Psoas muscle (tissue), 8 donors: Measurements from ENCODE around the gene GAD2. TPM values are rescaled to one million over a fixed set of nuclear protein-coding genes. Genes with fewer than 3 reads are reported as not detected.

Source experiments
- ATAC-seq, 4 donors: fragments of 200-7000 bp; cut with Tn5 transposase; one replicate each; pipeline ENCODE4 v1.9.1; 2020; ENCODE audit warnings: moderate library complexity in 3 of 4, mild to moderate bottlenecking in 2 of 4
- DNase-seq, 2 donors: peaks; one replicate each; pipeline ENCODE4 v3.0.0-alpha.2; 2020
- H3K27ac ChIP-seq: fragments of 200-600 bp; one replicate; pipeline ENCODE4 v1.8.0; 2022
- H3K27me3 ChIP-seq, 3 donors: fragments of 200-600 bp in 1 of 3; one replicate each; pipeline versions ENCODE4 v1.6.1 to v1.8.0; 2013 to 2022; ENCODE audit warnings: low read length in 2 of 3, mild to moderate bottlenecking in 2 of 3, moderate library complexity in 1 of 3; ENCODE audit not compliant: insufficient read depth in 3 of 3
- H3K36me3 ChIP-seq, 2 donors: fragments of 200-600 bp in 1 of 2; one replicate each; pipeline versions ENCODE4 v1.6.1 to v1.8.0; 2013 to 2022; ENCODE audit warnings: low read depth in 1 of 2, mild to moderate bottlenecking in 1 of 2, moderate library complexity in 1 of 2; ENCODE audit not compliant: insufficient read depth in 1 of 2
- H3K4me1 ChIP-seq: fragments of 200-600 bp; one replicate; pipeline ENCODE4 v1.8.0; 2022
- H3K4me3 ChIP-seq: fragments of 200-600 bp; one replicate; pipeline ENCODE4 v1.8.0; 2022; ENCODE audit warnings: mild to moderate bottlenecking
- H3K9me3 ChIP-seq: fragments of 200-600 bp; one replicate; pipeline ENCODE4 v1.8.0; 2022
- WGBS, 3 donors: extraction: QIAGEN DNeasy Blood & Tissue Kit; methylation state at CpG; one replicate each; pipeline versions ENCODE4 v1.1.6 to v1.1.7; 2013; 5-methylcytosine and 5-hydroxymethylcytosine counted together
- intact Hi-C, 2 donors: fragments of 100-400 bp; cut with DNase I; formaldehyde crosslinking; loops; one replicate each; pipeline versions ENCODE4 v1.11.0 to v1.14.2; 2022
- polyA plus RNA-seq, 3 donors: library from polyadenylated mRNA; stranded (reverse); fragments of 200-250 nt; gene quantifications; one replicate each; pipeline ENCODE4 v1.2.3, GENCODE V29; 2013
- total RNA-seq, 4 donors: library from RNA; stranded (reverse); fragmentation: NEBNext Ultra II Directional in 2 of 4; extraction: Animal tissue kit (Norgen Biotek cat#: 25700) in 2 of 4; gene quantifications; one replicate each; pipeline versions ENCODE4 v1.2.1 to v1.2.4, GENCODE V29; 2021 to 2023
- TF ChIP-seq, protein P1 (sequence below): fragments of 200-600 bp; IDR thresholded peaks from one replicate; pipeline ENCODE4 v1.8.0; 2022; ENCODE audit warnings: antibody characterized with exemption
- donor health status: healthy with polysubstance abuse.
- donor health status: DM: no; HTN: no; CAD: no; lungs with moderate emphysema.
- donor health status: Bipolar disorder and iron deficiency.
- donor health status: healthy.
- donor health status: DM: yes; HTN: yes; CAD: no.
- donor health status: DM: no; HTN: no; CAD: no.
- donor health status: DM: no; HTN: no; CAD: no.
- donor health status: DM: yes; HTN: yes; CAD: no.

Gene GAD2
- total and polyA plus RNA-seq, 7 donors, result 0.01 TPM; not detected in 6

- ATAC-seq, result no peak
- intact Hi-C loops, result no loop called here
- H3K27me3 ChIP-seq, result peaks cover 0 to 2% (median 0%) of the 10 kb centered on the region in 3 donors
- no peak overlapping the region for H3K4me3 ChIP-seq
- H3K36me3 ChIP-seq, result no peaks in the 10 kb centered on the region
- no peak for DNase-seq
- no peak overlapping the region for H3K27ac ChIP-seq
- no peaks in the 10 kb centered on the region for H3K4me1 ChIP-seq
- WGBS, 3 donors, result 78 to 81% (median 81%) methylated on average over 7 of the region's 7 CpGs
- TF ChIP-seq, protein P1, sequence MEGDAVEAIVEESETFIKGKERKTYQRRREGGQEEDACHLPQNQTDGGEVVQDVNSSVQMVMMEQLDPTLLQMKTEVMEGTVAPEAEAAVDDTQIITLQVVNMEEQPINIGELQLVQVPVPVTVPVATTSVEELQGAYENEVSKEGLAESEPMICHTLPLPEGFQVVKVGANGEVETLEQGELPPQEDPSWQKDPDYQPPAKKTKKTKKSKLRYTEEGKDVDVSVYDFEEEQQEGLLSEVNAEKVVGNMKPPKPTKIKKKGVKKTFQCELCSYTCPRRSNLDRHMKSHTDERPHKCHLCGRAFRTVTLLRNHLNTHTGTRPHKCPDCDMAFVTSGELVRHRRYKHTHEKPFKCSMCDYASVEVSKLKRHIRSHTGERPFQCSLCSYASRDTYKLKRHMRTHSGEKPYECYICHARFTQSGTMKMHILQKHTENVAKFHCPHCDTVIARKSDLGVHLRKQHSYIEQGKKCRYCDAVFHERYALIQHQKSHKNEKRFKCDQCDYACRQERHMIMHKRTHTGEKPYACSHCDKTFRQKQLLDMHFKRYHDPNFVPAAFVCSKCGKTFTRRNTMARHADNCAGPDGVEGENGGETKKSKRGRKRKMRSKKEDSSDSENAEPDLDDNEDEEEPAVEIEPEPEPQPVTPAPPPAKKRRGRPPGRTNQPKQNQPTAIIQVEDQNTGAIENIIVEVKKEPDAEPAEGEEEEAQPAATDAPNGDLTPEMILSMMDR, result no peak
- no peaks in the 10 kb centered on the region for H3K9me3 ChIP-seq
Observed at GRCh38 chr10:26254616-26255015, 38.0 kb downstream of the GAD2 start.

DNA sequence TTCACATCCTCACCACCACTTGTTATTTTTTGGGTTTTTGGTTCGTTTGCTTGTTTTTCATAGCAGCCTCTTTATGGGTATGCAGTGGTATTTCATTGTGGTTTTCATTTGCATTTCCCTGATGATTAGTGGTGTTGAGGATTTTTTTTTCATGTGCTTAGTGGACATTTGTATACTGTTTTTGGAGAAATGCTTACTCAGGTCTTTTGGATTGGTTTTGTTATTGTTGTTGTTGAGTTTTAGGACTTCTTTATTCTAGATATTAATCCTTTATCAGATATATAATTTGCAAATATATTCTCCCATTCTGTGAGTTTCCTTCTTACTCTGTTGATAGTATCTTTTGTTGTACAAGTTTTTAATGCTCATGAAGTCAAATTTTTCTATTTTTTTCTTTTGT is 42.8 kb downstream of the GAD2 start:
- TF ChIP-seq, protein P1, result no peak
- 38 to 55% (median 41%) methylated on average over 1 of the region's 1 CpG for WGBS, 3 donors
- H3K27me3 ChIP-seq, result no peaks in the 10 kb centered on the region
- H3K4me1 ChIP-seq, result no peaks in the 10 kb centered on the region
- H3K27ac ChIP-seq, result no peak overlapping the region
- H3K4me3 ChIP-seq, result no peak overlapping the region
- no peak for DNase-seq
- ATAC-seq, result no peak
- no peaks in the 10 kb centered on the region for H3K36me3 ChIP-seq
- H3K9me3 ChIP-seq, result no peaks in the 10 kb centered on the region
- intact Hi-C loops, result no loop called here

GRCh38 chr10:26269754-26270153 is 53.2 kb downstream of the GAD2 start:
- H3K4me3 ChIP-seq, result no peak overlapping the region
- no peaks in the 10 kb centered on the region for H3K4me1 ChIP-seq
- TF ChIP-seq, protein P1, result no peak
- ATAC-seq (no peak), DNase-seq (no peak)
- H3K9me3 ChIP-seq, result no peaks in the 10 kb centered on the region
- intact Hi-C loops, result no loop called here
- 15 to 18% (median 17%) methylated on average over 8 of the region's 8 CpGs for WGBS, 3 donors
- H3K27me3 ChIP-seq, result no peaks in the 10 kb centered on the region
- no peak overlapping the region for H3K27ac ChIP-seq
- H3K36me3 ChIP-seq, result no peaks in the 10 kb centered on the region

DNA sequence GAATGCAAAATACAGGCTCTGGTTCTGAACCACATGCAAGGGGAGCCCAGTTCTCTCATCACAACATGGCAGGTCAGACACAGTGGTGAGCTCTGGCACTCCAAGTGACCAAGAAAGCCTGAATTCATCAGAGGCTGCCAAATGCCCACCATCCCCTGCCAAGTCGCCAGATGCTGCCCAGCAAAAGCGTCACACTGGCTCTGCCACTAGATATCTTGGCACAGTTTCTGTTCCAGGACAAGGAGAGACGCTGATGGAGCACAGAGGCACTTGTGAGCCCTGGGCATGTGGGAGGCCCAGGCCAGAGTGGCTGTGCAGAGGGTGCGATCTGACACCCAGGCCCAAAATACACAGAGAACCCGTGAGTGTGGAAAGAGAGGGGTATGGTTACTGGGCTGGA is 57.8 kb downstream of the GAD2 start:
- H3K4me3 ChIP-seq, result no peak overlapping the region
- intact Hi-C loops, result no loop called here
- H3K36me3 ChIP-seq, result no peaks in the 10 kb centered on the region
- no peaks in the 10 kb centered on the region for H3K27me3 ChIP-seq
- 23 to 42% (median 28%) methylated on average over 5 of the region's 5 CpGs for WGBS, 3 donors
- H3K27ac ChIP-seq, result no peak overlapping the region
- TF ChIP-seq, protein P1, result no peak
- H3K4me1 ChIP-seq, result no peaks in the 10 kb centered on the region
- ATAC-seq (no peak), DNase-seq (no peak)
- H3K9me3 ChIP-seq, result no peaks in the 10 kb centered on the region

GRCh38 chr10:26278295-26278694 is 61.7 kb downstream of the GAD2 start:
- 82 to 83% (median 82%) methylated on average over 3 of the region's 3 CpGs for WGBS, 3 donors

More at GRCh38 chr10:26278295-26278694, 61.7 kb downstream of the GAD2 start:
- Histone ChIP-seq H3K27me3 (no peaks in the 10 kb centered on the region), H3K9me3 (no peaks in the 10 kb centered on the region), H3K27ac (no peak overlapping the region), H3K4me3 (no peak overlapping the region), H3K36me3 (no peaks in the 10 kb centered on the region), H3K4me1 (no peaks in the 10 kb centered on the region)
- TF ChIP-seq, protein P1, result no peak
- ATAC-seq, result no peak
- no peak for DNase-seq
- intact Hi-C loops, result no loop called here
